ENCODE data around the gene TBC1D22A. TPM values are rescaled to one million over a fixed set of nuclear protein-coding genes. Genes with fewer than 3 reads are reported as not detected.

Gene TBC1D22A
- polyA plus RNA-seq, 1 donor (not counting 4 experiments of a cell fraction or from before 2014, with no cell fraction given), result 20.9 TPM

DNA sequence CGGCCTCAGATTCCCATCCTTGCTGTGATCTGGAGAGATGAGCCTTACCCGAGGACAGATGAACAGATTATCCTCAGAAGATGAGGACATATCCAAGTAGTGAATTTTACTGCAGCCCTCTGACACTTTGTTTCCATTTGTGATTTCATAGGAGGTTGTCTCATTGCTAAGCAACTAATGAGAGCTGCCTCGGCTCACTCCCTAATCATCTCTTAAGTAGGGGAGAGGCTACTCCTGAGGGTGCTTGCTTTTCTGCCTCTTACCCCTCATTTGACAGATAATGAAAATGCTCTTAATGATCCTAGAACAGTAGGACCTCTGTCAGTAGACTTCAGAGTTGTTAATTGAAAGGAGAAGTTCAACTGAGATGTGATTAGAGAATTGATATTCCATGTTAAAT is 150.9 kb downstream of the TBC1D22A start:
- H3K9me3 ChIP-seq (ENCODE audit: control insufficient read depth, low read depth, low read length), result no peaks in the 10 kb centered on the region
- H3K4me2 ChIP-seq (ENCODE audit: control insufficient read depth, extremely low read depth, insufficient read depth, low read depth, low read length), result no peak overlapping the region
- no peak overlapping the region for H3K4me3 ChIP-seq (ENCODE audit: control insufficient read depth in 2 of 3, extremely low read depth in 1 of 3, insufficient read depth in 2 of 3, low read depth in 1 of 3, low read length in 3 of 3)
- H2AFZ ChIP-seq (ENCODE audit: control insufficient read depth, low read length), result no peak overlapping the region
- no peaks in the 10 kb centered on the region for H3K27me3 ChIP-seq (ENCODE audit: control insufficient read depth, extremely low read depth, insufficient read depth, low read length)
- peaks cover 10 to 25% of the 10 kb centered on the region in 2 experiments for H3K36me3 ChIP-seq (ENCODE audit: control insufficient read depth in 2 of 2, extremely low read depth in 1 of 2, insufficient read depth in 2 of 2, low read length in 2 of 2)
- FAIRE-seq (no peak), DNase-seq (ENCODE audit: low read depth, low spot score) (no peak)
- H3K9ac ChIP-seq (ENCODE audit: control insufficient read depth, extremely low read depth, insufficient read depth, low read length), result no peak overlapping the region
- TF ChIP-seq CTCF (optimal IDR thresholded peaks at IDR 0.05 in 1 of 3, IDR thresholded peaks at IDR 0.05 in 1 of 3, conservative IDR thresholded peaks at IDR 0.05 in 1 of 3; ENCODE audit: extremely low read depth in 1 of 3, insufficient read depth in 2 of 3, low read length in 3 of 3), result no peak
- no peak for TF ChIP-seq EZH2 (IDR thresholded peaks at IDR 0.05; ENCODE audit: low read length)
- H3K4me1 ChIP-seq (ENCODE audit: control insufficient read depth, extremely low read depth, insufficient read depth, low read length), result no peaks in the 10 kb centered on the region
- no peaks in the 10 kb centered on the region for H4K20me1 ChIP-seq (ENCODE audit: control insufficient read depth, extremely low read depth, insufficient read depth, low read length)
- dilution Hi-C loops (cut with MboI; ENCODE audit: extremely low pct_ligation_motif_present, low sequenced_read_pairs), result no loop called here
- H3K9me1 ChIP-seq (ENCODE audit: control insufficient read depth, extremely low read depth, insufficient read depth, low read length), result no peaks in the 10 kb centered on the region
- H3K27ac ChIP-seq (ENCODE audit: control insufficient read depth, insufficient read depth, low read length), result no peak overlapping the region
- H3K79me2 ChIP-seq (ENCODE audit: control insufficient read depth, insufficient read depth, low read length), result peaks cover 5% of the 10 kb centered on the region

GRCh38 chr22:46914481-46914880 is 152.0 kb downstream of the TBC1D22A start:
- H3K4me1 ChIP-seq (ENCODE audit: control insufficient read depth, extremely low read depth, insufficient read depth, low read length), result no peaks in the 10 kb centered on the region
- peaks cover 5% of the 10 kb centered on the region for H3K79me2 ChIP-seq (ENCODE audit: control insufficient read depth, insufficient read depth, low read length)
- H3K36me3 ChIP-seq (ENCODE audit: control insufficient read depth in 2 of 2, extremely low read depth in 1 of 2, insufficient read depth in 2 of 2, low read length in 2 of 2), result peaks cover 10 to 25% of the 10 kb centered on the region in 2 experiments
- no peak overlapping the region for H3K27ac ChIP-seq (ENCODE audit: control insufficient read depth, insufficient read depth, low read length)
- no peak overlapping the region for H3K9ac ChIP-seq (ENCODE audit: control insufficient read depth, extremely low read depth, insufficient read depth, low read length)
- TF ChIP-seq EZH2 (IDR thresholded peaks at IDR 0.05; ENCODE audit: low read length) (no peak), CTCF (optimal IDR thresholded peaks at IDR 0.05 in 1 of 3, IDR thresholded peaks at IDR 0.05 in 1 of 3, conservative IDR thresholded peaks at IDR 0.05 in 1 of 3; ENCODE audit: extremely low read depth in 1 of 3, insufficient read depth in 2 of 3, low read length in 3 of 3) (no peak)
- H3K9me1 ChIP-seq (ENCODE audit: control insufficient read depth, extremely low read depth, insufficient read depth, low read length), result no peaks in the 10 kb centered on the region
- DNase-seq (ENCODE audit: low read depth, low spot score) (no peak), FAIRE-seq (no peak)
- H3K4me2 ChIP-seq (ENCODE audit: control insufficient read depth, extremely low read depth, insufficient read depth, low read depth, low read length), result no peak overlapping the region
- no peak overlapping the region for H2AFZ ChIP-seq (ENCODE audit: control insufficient read depth, low read length)
- no peak overlapping the region for H3K4me3 ChIP-seq (ENCODE audit: control insufficient read depth in 2 of 3, extremely low read depth in 1 of 3, insufficient read depth in 2 of 3, low read depth in 1 of 3, low read length in 3 of 3)
- dilution Hi-C loops (cut with MboI; ENCODE audit: extremely low pct_ligation_motif_present, low sequenced_read_pairs), result no loop called here
- H3K9me3 ChIP-seq (ENCODE audit: control insufficient read depth, low read depth, low read length), result no peaks in the 10 kb centered on the region
- no peaks in the 10 kb centered on the region for H3K27me3 ChIP-seq (ENCODE audit: control insufficient read depth, extremely low read depth, insufficient read depth, low read length)
- H4K20me1 ChIP-seq (ENCODE audit: control insufficient read depth, extremely low read depth, insufficient read depth, low read length), result no peaks in the 10 kb centered on the region

Measured in keratinocyte (primary cell).